GM12891 (cell line): ENCODE measurements around the gene HNRNPDL.

ENCODE experiments used
- DNase-seq: peaks from one replicate; pipeline ENCODE4 v3.0.0; 2011; ENCODE audit warnings: low spot score; ENCODE audit not compliant: insufficient read length
- FAIRE-seq: peaks from 2 replicates; lab custom pipeline; 2011; peaks lifted over from hg19 to GRCh38; lab: Jason Lieb, UNC
- PAX5 ChIP-seq: IDR thresholded peaks from 2 replicates; pipeline ENCODE4 v1.6.1; 2011; ENCODE audit warnings: low read length, moderate library complexity, mild to moderate bottlenecking; ENCODE audit not compliant: insufficient read depth, severe bottlenecking
- POLR2A ChIP-seq: IDR thresholded peaks from 2 replicates; pipeline ENCODE4 v1.6.1; 2011; ENCODE audit warnings: low read depth, low read length, control low read depth
- POLR2AphosphoS5 ChIP-seq: IDR thresholded peaks from 2 replicates; pipeline ENCODE4 v1.6.1; 2011; ENCODE audit warnings: low read depth, low read length, control low read depth
- POU2F2 ChIP-seq: IDR thresholded peaks from 2 replicates; pipeline ENCODE4 v1.6.1; 2011; ENCODE audit warnings: low read depth, mild to moderate bottlenecking, control low read depth, low read length, moderate library complexity
- SPI1 ChIP-seq: IDR thresholded peaks from 2 replicates; pipeline ENCODE4 v1.6.1; 2011; ENCODE audit warnings: low read depth, low read length, control low read depth
- TAF1 ChIP-seq: IDR thresholded peaks from 2 replicates; pipeline ENCODE4 v1.6.1; 2011; ENCODE audit warnings: low read depth, low read length, control low read depth

HNRNPDL gene

GRCh38 chr4:82373816-82374625 lies 56.2 kb downstream of the HNRNPDL start, which contains the start of gene HNRNPD:
Gene HNRNPD, minus strand, starts transcription at chr4:82373991. Its CDS starts 313 bp downstream, at chr4:82373678.
- peak; percentile 96 for FAIRE-seq
- peak; percentile 86 for DNase-seq
- TF ChIP-seq POLR2AphosphoS5 (peak; percentile 77), TAF1 (peak; percentile 79), PAX5 (no peak), POLR2A (peak; percentile 75), POU2F2 (no peak), SPI1 (peak; percentile 45; the same call in 1 of the 2 replicates)

GRCh38 chr4:82373486-82373815 lies 56.8 kb downstream of the HNRNPDL start:
- DNase-seq (peak; percentile 10), FAIRE-seq (no peak)
- peak; percentile 6; the same call in 1 of the 2 replicates for TF ChIP-seq POLR2A
- no peak for TF ChIP-seq PAX5
